IMR-90 (cell line): ENCODE data around the gene IQSEC3. TPM values are rescaled to one million over a fixed set of nuclear protein-coding genes. Genes with fewer than 3 reads are reported as not detected.

Experiments used
- ATAC-seq: fragments of 200-7000 bp; cut with Tn5 transposase; 2 replicates; pipeline ENCODE4 v1.9.1; 2020; ENCODE audit warnings: low read depth, mild to moderate bottlenecking, moderate library complexity
- BruUV-seq: library from RNA; stranded (reverse); fragments of 400-500 nt; replicated peaks from 2 replicates; lab custom pipeline; 2021; lab: Mats Ljungman, UMichigan
- CTCF ChIA-PET: fragments of 300-600 bp; formaldehyde crosslinking; extraction: SDS; loops from one replicate; lab custom pipeline; 2021; ENCODE audit warnings: antibody characterized with exemption; lab: Yijun Ruan, JAX
- POLR2A ChIA-PET: fragments of 300-600 bp; sonication (Branson Sonifier 250); formaldehyde crosslinking; loops from one replicate; lab custom pipeline; 2022; ENCODE audit warnings: antibody characterized with exemption; ENCODE audit not compliant: unreplicated experiment; lab: Charles Lee
- DNase-seq: peaks from one replicate; pipeline ENCODE4 v3.0.0; 2013
- H2AFZ ChIP-seq: replicated peaks from 2 replicates; pipeline ENCODE3; 2013; ENCODE audit warnings: low read length, mild to moderate bottlenecking; ENCODE audit not compliant: poor library complexity
- H2AK5ac ChIP-seq: 2 replicates; pipeline ENCODE4 v1.6.1; 2013; ENCODE audit warnings: low read depth, low read length, inconsistent platforms
- H2AK9ac ChIP-seq: replicated peaks from 2 replicates; pipeline ENCODE3; 2013; ENCODE audit warnings: mild to moderate bottlenecking, low read depth, low read length, moderate library complexity; ENCODE audit not compliant: poor library complexity
- H2BK120ac ChIP-seq: 2 replicates; pipeline ENCODE4 v1.6.1; 2013; ENCODE audit warnings: low read depth, low read length, inconsistent platforms
- H2BK15ac ChIP-seq: 3 replicates; pipeline ENCODE4 v1.6.1; 2013; ENCODE audit warnings: low read depth, low read length, inconsistent platforms
- H2BK20ac ChIP-seq: 2 replicates; pipeline ENCODE4 v1.6.1; 2013; ENCODE audit warnings: low read depth, mild to moderate bottlenecking, inconsistent platforms, low read length, moderate library complexity
- H2BK5ac ChIP-seq: 2 replicates; pipeline ENCODE4 v1.6.1; 2013; ENCODE audit warnings: mild to moderate bottlenecking, low read depth, low read length, inconsistent platforms; ENCODE audit not compliant: poor library complexity, severe bottlenecking
- H3K14ac ChIP-seq: replicated peaks from 2 replicates; pipeline ENCODE4 v1.6.1; 2013; ENCODE audit warnings: low read depth, low read length, inconsistent platforms
- H3K18ac ChIP-seq: 2 replicates; pipeline ENCODE4 v1.6.1; 2013; ENCODE audit warnings: low read depth, low read length, control low read depth
- H3K23ac ChIP-seq: 2 replicates; pipeline ENCODE4 v1.6.1; 2013; ENCODE audit warnings: low read depth, low read length, inconsistent platforms
- H3K27ac ChIP-seq: 2 replicates; pipeline ENCODE4 v1.5.1; 2013; ENCODE audit warnings: mild to moderate bottlenecking, control low read depth, low read length; ENCODE audit not compliant: insufficient read depth
- H3K27me3 ChIP-seq: 2 replicates; pipeline ENCODE4 v1.6.1; 2013; ENCODE audit warnings: low read length; ENCODE audit not compliant: control insufficient read depth, insufficient read depth
- H3K36me3 ChIP-seq: 2 replicates; pipeline ENCODE4 v1.6.1; 2013; ENCODE audit warnings: low read length, mixed read lengths; ENCODE audit not compliant: control insufficient read depth, insufficient read depth
- H3K4ac ChIP-seq: 2 replicates; pipeline ENCODE4 v1.6.1; 2013; ENCODE audit warnings: low read depth, low read length, inconsistent platforms
- H3K4me1 ChIP-seq: 2 replicates; pipeline ENCODE4 v1.6.1; 2013; ENCODE audit warnings: low read length, mixed read lengths; ENCODE audit not compliant: control insufficient read depth, insufficient read depth
- H3K4me2 ChIP-seq: 2 replicates; pipeline ENCODE4 v1.6.1; 2013; ENCODE audit warnings: low read depth, mild to moderate bottlenecking, control low read depth, low read length, moderate library complexity
- H3K4me3 ChIP-seq: 2 replicates; pipeline ENCODE4 v1.5.1; 2013; ENCODE audit warnings: low read depth, mild to moderate bottlenecking, control low read depth, low read length, moderate library complexity; ENCODE audit not compliant: insufficient read depth
- H3K56ac ChIP-seq: 2 replicates; pipeline ENCODE4 v1.6.1; 2013; ENCODE audit warnings: low read length, inconsistent platforms; ENCODE audit not compliant: insufficient read depth; ENCODE audit errors: extremely low read depth
- H3K79me1 ChIP-seq, 2 experiments: 2 replicates each; pipeline ENCODE4 v1.6.1; 2013; ENCODE audit warnings: low read length in 2 of 2, inconsistent platforms in 1 of 2, low read depth in 1 of 2
- H3K9ac ChIP-seq: 2 replicates; pipeline ENCODE4 v1.6.1; 2013; ENCODE audit warnings: low read depth, low read length, control low read depth
- H3K9me1 ChIP-seq: 2 replicates; pipeline ENCODE4 v1.6.1; 2013; ENCODE audit warnings: low read length, inconsistent platforms; ENCODE audit not compliant: insufficient read depth
- H3K9me3 ChIP-seq: 2 replicates; pipeline ENCODE4 v1.6.1; 2013; ENCODE audit warnings: low read length; ENCODE audit not compliant: control insufficient read depth, insufficient read depth
- H4K20me1 ChIP-seq: 2 replicates; pipeline ENCODE4 v1.6.1; 2013; ENCODE audit warnings: low read length, inconsistent platforms; ENCODE audit not compliant: insufficient read depth
- H4K5ac ChIP-seq: 2 replicates; pipeline ENCODE4 v1.6.1; 2013; ENCODE audit warnings: mild to moderate bottlenecking, low read depth, low read length, control low read depth
- H4K8ac ChIP-seq, 2 experiments: 2 replicates each; pipeline ENCODE4 v1.6.1; 2013; ENCODE audit warnings: low read depth in 2 of 2, low read length in 2 of 2, control low read depth in 1 of 2, inconsistent platforms in 1 of 2
- H4K91ac ChIP-seq: 2 replicates; pipeline ENCODE4 v1.6.1; 2013; ENCODE audit warnings: low read depth, low read length, inconsistent platforms; ENCODE audit not compliant: insufficient read depth
- BHLHE40 ChIP-seq: fragments of 150-350 bp; IDR thresholded peaks from 2 replicates; pipeline ENCODE4 v1.6.1; 2016; ENCODE audit warnings: mild to moderate bottlenecking, low read depth, low read length
- CEBPB ChIP-seq: IDR thresholded peaks from 2 replicates; pipeline ENCODE4 v1.6.1; 2012; ENCODE audit warnings: low read depth, low read length, improper control_type of control experiment
- CHD1 ChIP-seq: IDR thresholded peaks from 2 replicates; pipeline ENCODE4 v1.6.1; 2012; ENCODE audit warnings: low read depth, low read length, improper control_type of control experiment
- CTCF ChIP-seq: conservative IDR thresholded peaks from 2 replicates; pipeline ENCODE4 v1.5.1; 2012; ENCODE audit warnings: mild to moderate bottlenecking, low read depth, low read length, improper control_type of control experiment
- ELK1 ChIP-seq: fragments of 150-350 bp; IDR thresholded peaks from 2 replicates; pipeline ENCODE4 v1.6.1; 2016; ENCODE audit warnings: low read depth, mild to moderate bottlenecking, low read length, moderate library complexity, borderline replicate concordance
- FOS ChIP-seq: fragments of 150-350 bp; IDR thresholded peaks from 2 replicates; pipeline ENCODE4 v1.6.1; 2016; ENCODE audit warnings: low read depth, low read length
- MAFK ChIP-seq: IDR thresholded peaks from 2 replicates; pipeline ENCODE4 v1.6.1; 2012; ENCODE audit warnings: low read depth, low read length, improper control_type of control experiment
- MAZ ChIP-seq: IDR thresholded peaks from 2 replicates; pipeline ENCODE4 v1.6.1; 2012; ENCODE audit warnings: low read depth, mild to moderate bottlenecking, low read length, improper control_type of control experiment, moderate library complexity, borderline replicate concordance
- MXI1 ChIP-seq: IDR thresholded peaks from 2 replicates; pipeline ENCODE4 v1.6.1; 2012; ENCODE audit warnings: low read depth, mild to moderate bottlenecking, low read length, moderate library complexity, borderline replicate concordance
- NFE2L2 ChIP-seq: fragments of 150-350 bp; IDR thresholded peaks from 2 replicates; pipeline ENCODE4 v1.6.1; 2016; ENCODE audit warnings: low read depth, mild to moderate bottlenecking, low read length
- POLR2A ChIP-seq: IDR thresholded peaks from 2 replicates; pipeline ENCODE4 v1.6.1; 2012; ENCODE audit warnings: mild to moderate bottlenecking, low read depth, low read length
- RAD21 ChIP-seq: IDR thresholded peaks from 2 replicates; pipeline ENCODE4 v1.6.1; 2012; ENCODE audit warnings: low read length, improper control_type of control experiment
- RCOR1 ChIP-seq: IDR thresholded peaks from 2 replicates; pipeline ENCODE4 v1.6.1; 2012; ENCODE audit warnings: mild to moderate bottlenecking, low read length, improper control_type of control experiment; ENCODE audit not compliant: insufficient replicate concordance
- RFX5 ChIP-seq: IDR thresholded peaks from 2 replicates; pipeline ENCODE4 v1.8.0; 2012; ENCODE audit warnings: low read depth, mild to moderate bottlenecking, low read length, moderate library complexity
- SMC3 ChIP-seq: fragments of 150-350 bp; IDR thresholded peaks from 2 replicates; pipeline ENCODE4 v1.6.1; 2016; ENCODE audit warnings: low read depth, mild to moderate bottlenecking, antibody characterized with exemption, low read length, moderate library complexity
- USF2 ChIP-seq: fragments of 150-350 bp; IDR thresholded peaks from 2 replicates; pipeline ENCODE4 v1.6.1; 2017; ENCODE audit warnings: mild to moderate bottlenecking, antibody characterized with exemption, low read length, low read depth
- WGBS, 2 experiments: methylation state at CpG; one replicate each; pipeline versions ENCODE4 v1.1.5 to v1.1.7; 2013; ENCODE audit warnings: missing lambda C conversion rate in 2 of 2; ENCODE audit not compliant: insufficient read length in 1 of 2; ENCODE audit errors: extremely low coverage in 2 of 2; 5-methylcytosine and 5-hydroxymethylcytosine counted together
- dilution Hi-C: fragments of 300-500 bp; cut with HindIII; formaldehyde crosslinking; loops from one replicate; pipeline ENCODE4 v1.14.3; 2018; ENCODE audit warnings: low sequenced_read_pairs; ENCODE audit not compliant: unreplicated experiment
- in situ Hi-C: fragments of 300-500 bp; cut with MboI; formaldehyde crosslinking; loops from 3 replicates; pipeline ENCODE4 v1.14.3; 2019; ENCODE audit warnings: low sequenced_read_pairs, inconsistent platforms, mixed read lengths
- intact Hi-C: fragments of 100-400 bp; cut with micrococcal nuclease; formaldehyde crosslinking; loops from 2 replicates; pipeline ENCODE4 v1.10.0; 2022
- polyA plus RNA-seq, 3 experiments: library from polyadenylated mRNA; depleted of rRNA; stranded (reverse); fragments of >200 nt; gene quantifications; 2 replicates each; pipeline ENCODE4 v1.2.3, GENCODE V29; 2012; ENCODE audit warnings: low replicate concordance in 1 of 3
- total RNA-seq: library from RNA; depleted of rRNA; stranded (reverse); fragments of >200 nt; gene quantifications from 2 replicates; pipeline ENCODE4 v1.2.3, GENCODE V29; 2012

IQSEC3 gene
- total and polyA plus RNA-seq, 2 of the 4 experiments (the other 2 are of a cell fraction): 0.10 TPM; not detected in 1

GRCh38 chr12:129001-129400 lies 62.4 kb downstream of the IQSEC3 start:
- H2BK20ac ChIP-seq: no peak overlapping the region
- H3K4me2 ChIP-seq: no peak overlapping the region
- H2AFZ ChIP-seq: no peak overlapping the region
- H4K91ac ChIP-seq: no peak overlapping the region
- H4K8ac ChIP-seq: no peak overlapping the region
- ChIA-PET POLR2A (no interaction called here), CTCF (no interaction called here)
- in situ Hi-C loops (no loop called here), dilution Hi-C loops (no loop called here), intact Hi-C loops (no loop called here)
- ATAC-seq: no peak
- H3K56ac ChIP-seq: no peak overlapping the region
- no peaks in the 10 kb centered on the region for H3K9me1 ChIP-seq
- H3K23ac ChIP-seq: no peak overlapping the region
- no peak overlapping the region for H2BK5ac ChIP-seq
- H3K9me3 ChIP-seq: no peaks in the 10 kb centered on the region
- H3K9ac ChIP-seq: no peak overlapping the region
- no peak overlapping the region for H3K4ac ChIP-seq
- no peak overlapping the region for H3K14ac ChIP-seq
- no peaks in the 10 kb centered on the region for H3K36me3 ChIP-seq
- TF ChIP-seq CTCF (no peak), USF2 (no peak), RCOR1 (no peak), SMC3 (no peak), NFE2L2 (no peak), RFX5 (no peak), CHD1 (no peak), BHLHE40 (no peak), MAZ (no peak), CEBPB (no peak), ELK1 (no peak), MXI1 (no peak), POLR2A (no peak), MAFK (no peak), RAD21 (no peak), FOS (no peak)
- no peak overlapping the region for H3K27ac ChIP-seq
- H3K4me3 ChIP-seq: no peak overlapping the region
- H2AK9ac ChIP-seq: no peak overlapping the region
- H2BK15ac ChIP-seq: no peak overlapping the region
- H3K27me3 ChIP-seq: peaks cover 68% of the 10 kb centered on the region
- no peak overlapping the region for H2AK5ac ChIP-seq
- 80% methylated on average over 1 of the region's 10 CpGs; no CpG with 5 or more reads in 1 of the 2 experiments for WGBS, 2 experiments
- no peaks in the 10 kb centered on the region for H3K79me1 ChIP-seq
- H4K5ac ChIP-seq: no peak overlapping the region
- H3K18ac ChIP-seq: no peak overlapping the region
- no peak overlapping the region for H2BK120ac ChIP-seq
- no peaks in the 10 kb centered on the region for H4K20me1 ChIP-seq
- DNase-seq: no peak
- no peaks in the 10 kb centered on the region for H3K4me1 ChIP-seq
- no TSS peak for BruUV-seq
